HepG2 (cell line): ENCODE measurements around the gene PXDC1. TPM values are rescaled to one million over a fixed set of nuclear protein-coding genes. Genes with fewer than 3 reads are reported as not detected.

Experiments
- DBP ChIP-seq: sonication (generic); formaldehyde crosslinking; IDR thresholded peaks from 2 replicates; pipeline ENCODE4 v1.4.0; 2020; ENCODE audit warnings: missing genetic modification reagents; ENCODE audit errors: not compliant biosample characterization
- FUBP1 ChIP-seq: sonication (generic); formaldehyde crosslinking; IDR thresholded peaks from 2 replicates; pipeline ENCODE4 v1.5.1; 2020; ENCODE audit warnings: missing genetic modification reagents, mild to moderate bottlenecking, borderline replicate concordance
- GATAD2A ChIP-seq: IDR thresholded peaks from 2 replicates; pipeline ENCODE4 v1.6.1; 2016
- IRF1 ChIP-seq: sonication (generic); formaldehyde crosslinking; IDR thresholded peaks from 2 replicates; pipeline ENCODE4 v1.4.0; 2020; ENCODE audit warnings: low read depth, mild to moderate bottlenecking, missing genetic modification reagents
- KMT2B ChIP-seq: IDR thresholded peaks from 2 replicates; pipeline ENCODE4 v1.6.1; 2016; ENCODE audit warnings: missing genetic modification reagents, missing compliant biosample characterization
- MEIS1 ChIP-seq: sonication (generic); formaldehyde crosslinking; IDR thresholded peaks from 2 replicates; pipeline ENCODE4 v1.9.0; 2021; ENCODE audit warnings: mild to moderate bottlenecking, missing genetic modification reagents, moderate library complexity, borderline replicate concordance
- MTF2 ChIP-seq: sonication (generic); formaldehyde crosslinking; IDR thresholded peaks from 2 replicates; pipeline ENCODE4 v1.5.0; 2020; ENCODE audit warnings: missing genetic modification reagents, borderline replicate concordance
- MYPOP ChIP-seq: sonication (generic); formaldehyde crosslinking; IDR thresholded peaks from 2 replicates; pipeline ENCODE4 v1.8.1; 2023; ENCODE audit warnings: mild to moderate bottlenecking, moderate library complexity, missing genetic modification reagents
- ZBTB3 ChIP-seq: sonication (generic); formaldehyde crosslinking; IDR thresholded peaks from 2 replicates; pipeline ENCODE4 v1.4.0; 2020; ENCODE audit warnings: low read depth, mild to moderate bottlenecking, moderate library complexity, missing genetic modification reagents, borderline replicate concordance
- ZFP82 ChIP-seq: sonication (generic); formaldehyde crosslinking; IDR thresholded peaks from 2 replicates; pipeline ENCODE4 v1.5.1; 2020; ENCODE audit warnings: mild to moderate bottlenecking, missing genetic modification reagents, borderline replicate concordance
- ZFX ChIP-seq: sonication (generic); formaldehyde crosslinking; IDR thresholded peaks from 2 replicates; pipeline ENCODE4 v1.4.0; 2020; ENCODE audit warnings: mild to moderate bottlenecking, low read depth, missing genetic modification reagents, moderate library complexity
- ZNF230 ChIP-seq: sonication (generic); formaldehyde crosslinking; IDR thresholded peaks from 2 replicates; pipeline ENCODE4 v1.4.0; 2020; ENCODE audit warnings: mild to moderate bottlenecking, missing genetic modification reagents
- ZNF563 ChIP-seq: sonication (generic); formaldehyde crosslinking; IDR thresholded peaks from 2 replicates; pipeline ENCODE4 v1.8.0; 2022; ENCODE audit warnings: mild to moderate bottlenecking, moderate library complexity, missing genetic modification reagents
- polyA plus RNA-seq, 8 experiments: library from polyadenylated mRNA; depleted of rRNA in 3 of 8; stranded (reverse) in 7 of 8; unstranded in 1 of 8; fragments of >200 nt; fragmentation: Illumina TruSeq in 4 of 8; extraction: Trizol in 4 of 8; gene quantifications; 2 replicates each; pipeline versions ENCODE4 v1.2.1 to v1.2.3, GENCODE V29; 2011 to 2016; ENCODE audit warnings: low read depth in 4 of 8, missing spikeins in 1 of 8, mixed read lengths in 1 of 8; ENCODE audit not compliant: insufficient read depth in 1 of 8
- total RNA-seq, 5 experiments: library from RNA; depleted of rRNA; stranded (reverse); fragments of >200 nt; fragmentation: Illumina TruSeq; extraction: Trizol; gene quantifications; 2 replicates each; pipeline ENCODE4 v1.2.3, GENCODE V29; 2016; ENCODE audit warnings: low read depth in 1 of 5
- TF ChIP-seq, protein P1 (sequence below): sonication (generic); formaldehyde crosslinking; IDR thresholded peaks from 2 replicates; pipeline ENCODE4 v1.4.0; 2020; ENCODE audit warnings: mild to moderate bottlenecking, missing genetic modification reagents, borderline replicate concordance
- TF ChIP-seq, protein P2 (sequence below): sonication (generic); formaldehyde crosslinking; IDR thresholded peaks from 2 replicates; pipeline ENCODE4 v1.4.0; 2020; ENCODE audit warnings: missing genetic modification reagents, borderline replicate concordance

Gene PXDC1
- total and polyA plus RNA-seq, 2 of the 13 experiments (the other 11 are each of a cell fraction or from before 2014, with no cell fraction given), result 32.4 to 34.7 TPM

GRCh38 chr6:3776881-3777507 lies 25.5 kb upstream of the PXDC1 start (continued):
- TF ChIP-seq, protein P1, sequence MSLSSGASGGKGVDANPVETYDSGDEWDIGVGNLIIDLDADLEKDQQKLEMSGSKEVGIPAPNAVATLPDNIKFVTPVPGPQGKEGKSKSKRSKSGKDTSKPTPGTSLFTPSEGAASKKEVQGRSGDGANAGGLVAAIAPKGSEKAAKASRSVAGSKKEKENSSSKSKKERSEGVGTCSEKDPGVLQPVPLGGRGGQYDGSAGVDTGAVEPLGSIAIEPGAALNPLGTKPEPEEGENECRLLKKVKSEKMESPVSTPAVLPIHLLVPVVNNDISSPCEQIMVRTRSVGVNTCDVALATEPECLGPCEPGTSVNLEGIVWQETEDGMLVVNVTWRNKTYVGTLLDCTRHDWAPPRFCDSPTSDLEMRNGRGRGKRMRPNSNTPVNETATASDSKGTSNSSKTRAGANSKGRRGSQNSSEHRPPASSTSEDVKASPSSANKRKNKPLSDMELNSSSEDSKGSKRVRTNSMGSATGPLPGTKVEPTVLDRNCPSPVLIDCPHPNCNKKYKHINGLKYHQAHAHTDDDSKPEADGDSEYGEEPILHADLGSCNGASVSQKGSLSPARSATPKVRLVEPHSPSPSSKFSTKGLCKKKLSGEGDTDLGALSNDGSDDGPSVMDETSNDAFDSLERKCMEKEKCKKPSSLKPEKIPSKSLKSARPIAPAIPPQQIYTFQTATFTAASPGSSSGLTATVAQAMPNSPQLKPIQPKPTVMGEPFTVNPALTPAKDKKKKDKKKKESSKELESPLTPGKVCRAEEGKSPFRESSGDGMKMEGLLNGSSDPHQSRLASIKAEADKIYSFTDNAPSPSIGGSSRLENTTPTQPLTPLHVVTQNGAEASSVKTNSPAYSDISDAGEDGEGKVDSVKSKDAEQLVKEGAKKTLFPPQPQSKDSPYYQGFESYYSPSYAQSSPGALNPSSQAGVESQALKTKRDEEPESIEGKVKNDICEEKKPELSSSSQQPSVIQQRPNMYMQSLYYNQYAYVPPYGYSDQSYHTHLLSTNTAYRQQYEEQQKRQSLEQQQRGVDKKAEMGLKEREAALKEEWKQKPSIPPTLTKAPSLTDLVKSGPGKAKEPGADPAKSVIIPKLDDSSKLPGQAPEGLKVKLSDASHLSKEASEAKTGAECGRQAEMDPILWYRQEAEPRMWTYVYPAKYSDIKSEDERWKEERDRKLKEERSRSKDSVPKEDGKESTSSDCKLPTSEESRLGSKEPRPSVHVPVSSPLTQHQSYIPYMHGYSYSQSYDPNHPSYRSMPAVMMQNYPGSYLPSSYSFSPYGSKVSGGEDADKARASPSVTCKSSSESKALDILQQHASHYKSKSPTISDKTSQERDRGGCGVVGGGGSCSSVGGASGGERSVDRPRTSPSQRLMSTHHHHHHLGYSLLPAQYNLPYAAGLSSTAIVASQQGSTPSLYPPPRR (CRISPR knock-in tag), result no peak
- no peak for TF ChIP-seq FUBP1 (CRISPR knock-in tag)
- no peak for TF ChIP-seq GATAD2A (CRISPR knock-in tag)
- TF ChIP-seq, protein P2, sequence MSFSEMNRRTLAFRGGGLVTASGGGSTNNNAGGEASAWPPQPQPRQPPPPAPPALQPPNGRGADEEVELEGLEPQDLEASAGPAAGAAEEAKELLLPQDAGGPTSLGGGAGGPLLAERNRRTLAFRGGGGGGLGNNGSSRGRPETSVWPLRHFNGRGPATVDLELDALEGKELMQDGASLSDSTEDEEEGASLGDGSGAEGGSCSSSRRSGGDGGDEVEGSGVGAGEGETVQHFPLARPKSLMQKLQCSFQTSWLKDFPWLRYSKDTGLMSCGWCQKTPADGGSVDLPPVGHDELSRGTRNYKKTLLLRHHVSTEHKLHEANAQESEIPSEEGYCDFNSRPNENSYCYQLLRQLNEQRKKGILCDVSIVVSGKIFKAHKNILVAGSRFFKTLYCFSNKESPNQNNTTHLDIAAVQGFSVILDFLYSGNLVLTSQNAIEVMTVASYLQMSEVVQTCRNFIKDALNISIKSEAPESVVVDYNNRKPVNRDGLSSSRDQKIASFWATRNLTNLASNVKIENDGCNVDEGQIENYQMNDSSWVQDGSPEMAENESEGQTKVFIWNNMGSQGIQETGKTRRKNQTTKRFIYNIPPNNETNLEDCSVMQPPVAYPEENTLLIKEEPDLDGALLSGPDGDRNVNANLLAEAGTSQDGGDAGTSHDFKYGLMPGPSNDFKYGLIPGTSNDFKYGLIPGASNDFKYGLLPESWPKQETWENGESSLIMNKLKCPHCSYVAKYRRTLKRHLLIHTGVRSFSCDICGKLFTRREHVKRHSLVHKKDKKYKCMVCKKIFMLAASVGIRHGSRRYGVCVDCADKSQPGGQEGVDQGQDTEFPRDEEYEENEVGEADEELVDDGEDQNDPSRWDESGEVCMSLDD (CRISPR knock-in tag), result no peak
- TF ChIP-seq IRF1 (CRISPR knock-in tag), result no peak
- no peak for TF ChIP-seq ZNF230 (CRISPR knock-in tag)
- no peak for TF ChIP-seq KMT2B (CRISPR knock-in tag)
- no peak for TF ChIP-seq ZFX
- TF ChIP-seq ZBTB3 (CRISPR knock-in tag), result no peak
- TF ChIP-seq ZNF563, result no peak
- no peak for TF ChIP-seq DBP (CRISPR knock-in tag)
- TF ChIP-seq MYPOP (CRISPR knock-in tag), result no peak
- TF ChIP-seq MTF2 (CRISPR knock-in tag), result no peak
- TF ChIP-seq ZFP82 (CRISPR knock-in tag), result no peak
- no peak for TF ChIP-seq MEIS1 (CRISPR knock-in tag)
